WERI-Rb-1 (cell line): ENCODE measurements around the gene PAAF1.
"Not testable (repeated sequence)": the region's sequence is repeated elsewhere in the genome, so short reads cannot be mapped to it uniquely, and the experiment has no call there.

Source experiments
- DNase-seq: peaks from one replicate; pipeline ENCODE4 v3.0.0-alpha.2; 2020
- H3K27ac ChIP-seq: fragments of 250-450 bp; sonication (Bioruptor Pico); 2 replicates; pipeline ENCODE4 v1.5.1; 2020; ENCODE audit warnings: mild to moderate bottlenecking, moderate library complexity
- H3K27me3 ChIP-seq: fragments of 250-450 bp; sonication (Bioruptor Pico); 2 replicates; pipeline ENCODE4 v1.5.1; 2021; ENCODE audit warnings: mild to moderate bottlenecking, low read depth, moderate library complexity; ENCODE audit not compliant: insufficient read depth, severe bottlenecking
- H3K36me3 ChIP-seq: fragments of 250-450 bp; sonication (Bioruptor Pico); 2 replicates; pipeline ENCODE4 v1.5.1; 2020; ENCODE audit warnings: mild to moderate bottlenecking, moderate library complexity
- H3K4me3 ChIP-seq: 2 replicates; pipeline ENCODE4 v1.5.1; 2011; ENCODE audit warnings: low read depth, mild to moderate bottlenecking, control low read depth, low read length
- H3K9me3 ChIP-seq: fragments of 250-450 bp; sonication (Bioruptor Pico); 2 replicates; pipeline ENCODE4 v1.5.1; 2021; ENCODE audit warnings: mild to moderate bottlenecking, moderate library complexity; ENCODE audit not compliant: severe bottlenecking
- CTCF ChIP-seq: IDR thresholded peaks from 2 replicates; pipeline ENCODE4 v1.5.1; 2011; ENCODE audit warnings: low read depth, mild to moderate bottlenecking, control low read depth, inconsistent platforms, low read length

PAAF1 gene

DNA sequence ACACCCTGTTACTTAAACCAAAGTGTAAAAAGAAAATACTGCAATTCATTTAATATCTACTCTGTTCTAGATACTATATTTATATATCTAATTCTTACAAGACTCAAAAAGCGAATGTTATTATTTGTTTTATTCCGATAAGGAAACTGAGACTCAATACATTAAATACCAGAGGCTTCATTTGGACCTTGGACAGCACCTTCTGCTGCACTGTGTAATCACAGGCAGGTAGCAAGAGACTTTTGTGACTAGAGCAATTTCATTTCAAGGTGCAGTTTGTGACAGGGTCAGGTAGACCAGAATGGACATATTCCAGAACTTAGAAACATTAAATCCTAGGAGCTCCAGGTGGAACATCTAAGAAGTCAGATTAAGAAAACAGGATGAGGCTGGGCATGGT, 52.6 kb downstream of the PAAF1 start:
- Histone ChIP-seq H3K27me3 (no peaks in the 10 kb centered on the region), H3K9me3 (no peaks in the 10 kb centered on the region), H3K36me3 (peaks cover 29% of the 10 kb centered on the region), H3K27ac (no peak overlapping the region), H3K4me3 (no peak overlapping the region)
- TF ChIP-seq CTCF: no peak
- DNase-seq: no peak

DNA sequence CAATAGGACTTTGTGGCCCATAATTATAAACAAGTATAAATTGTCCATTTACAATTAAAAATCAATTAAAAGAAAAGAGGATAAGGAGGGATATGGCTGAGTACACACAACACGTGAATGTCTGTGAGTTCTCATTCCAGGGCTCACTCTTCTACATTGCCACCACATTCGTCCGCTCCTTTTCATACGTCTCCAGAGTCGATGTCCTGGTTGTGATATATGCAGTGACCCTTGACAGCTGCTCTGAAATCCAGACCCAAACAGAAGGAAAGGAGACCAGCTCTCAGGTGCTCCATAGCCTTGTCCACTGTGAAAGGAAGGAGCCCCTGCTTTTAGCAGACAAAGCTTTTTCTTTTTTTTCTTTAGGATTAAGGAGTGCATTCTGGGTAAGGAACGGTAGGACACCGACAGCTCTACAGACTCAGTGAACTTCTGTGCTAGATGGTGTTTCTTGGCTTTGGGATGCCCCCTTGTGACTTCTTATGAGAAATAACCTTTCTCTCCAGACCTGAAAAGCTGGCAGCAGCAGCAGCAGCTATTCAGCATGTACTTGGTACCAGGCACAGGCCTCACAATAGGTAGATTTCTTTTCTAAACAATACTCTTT, 54.3 kb downstream of the PAAF1 start:
- H3K9me3 ChIP-seq: no peaks in the 10 kb centered on the region
- H3K36me3 ChIP-seq: peaks cover 29% of the 10 kb centered on the region
- peak overlapping the region; percentile 70 for H3K27ac ChIP-seq
- peak; percentile 54 for TF ChIP-seq CTCF
- no peak overlapping the region for H3K4me3 ChIP-seq
- H3K27me3 ChIP-seq: no peaks in the 10 kb centered on the region
- DNase-seq: peak; percentile 70

- Histone ChIP-seq H3K4me3 (no peak overlapping the region), H3K36me3 (peaks cover 28% of the 10 kb centered on the region), H3K27ac (no peak overlapping the region), H3K9me3 (no peaks in the 10 kb centered on the region), H3K27me3 (no peaks in the 10 kb centered on the region)
- no peak for TF ChIP-seq CTCF
- DNase-seq: no peak
Observed at GRCh38 chr11:73931951-73932350, 55.2 kb downstream of the PAAF1 start.

GRCh38 chr11:73932781-73933180, 56.0 kb downstream of the PAAF1 start:
- peaks cover 21% of the 10 kb centered on the region for H3K36me3 ChIP-seq
- no peak overlapping the region for H3K27ac ChIP-seq
- DNase-seq: no peak
- TF ChIP-seq CTCF: no peak
- no peaks in the 10 kb centered on the region for H3K27me3 ChIP-seq
- no peaks in the 10 kb centered on the region for H3K9me3 ChIP-seq
- no peak overlapping the region for H3K4me3 ChIP-seq

DNA sequence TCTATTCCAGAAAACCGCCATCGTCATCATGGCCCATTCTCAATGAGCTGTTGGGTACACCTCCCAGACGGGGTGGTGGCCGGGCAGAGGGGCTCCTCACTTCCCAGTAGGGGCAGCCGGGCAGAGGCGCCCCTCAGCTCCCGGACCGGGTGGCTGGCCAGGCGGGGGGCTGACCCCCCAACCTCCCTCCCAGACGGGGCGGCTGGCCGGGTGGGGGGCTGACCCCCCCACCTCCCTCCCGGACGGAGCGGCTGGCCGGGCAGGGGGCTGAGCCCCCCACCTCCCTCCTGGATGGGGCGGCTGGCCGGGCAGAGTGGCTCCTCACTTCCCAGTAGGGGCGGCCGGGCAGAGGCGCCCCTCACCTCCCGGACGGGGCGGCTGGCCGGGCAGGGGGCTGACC, 59.2 kb downstream of the PAAF1 start:
- H3K36me3 ChIP-seq, DNase-seq, H3K4me3 ChIP-seq, H3K27ac ChIP-seq, H3K27me3 ChIP-seq: not testable (repeated sequence)
- H3K9me3 ChIP-seq: peaks cover 13% of the 10 kb centered on the region

- H3K9me3 ChIP-seq: peaks cover 13% of the 10 kb centered on the region
Observed at GRCh38 chr11:73939096-73939495, 62.3 kb downstream of the PAAF1 start.

More at GRCh38 chr11:73939096-73939495, 62.3 kb downstream of the PAAF1 start:
- peak overlapping the region; percentile 44 for H3K27ac ChIP-seq
- no peak overlapping the region for H3K4me3 ChIP-seq
- TF ChIP-seq CTCF: no peak
- DNase-seq: no peak
- H3K27me3 ChIP-seq: no peaks in the 10 kb centered on the region
- H3K36me3 ChIP-seq: peaks cover 5% of the 10 kb centered on the region
